H1 (cell line): ENCODE data around the gene NOL4L. TPM values are rescaled to one million over a fixed set of nuclear protein-coding genes. Genes with fewer than 3 reads are reported as not detected.

Source experiments
- JUN ChIP-seq: IDR thresholded peaks from 2 replicates; pipeline ENCODE4 v1.6.1; 2011; ENCODE audit warnings: low read depth, mild to moderate bottlenecking, improper control_type of control experiment, low read length
- POLR2A ChIP-seq, 2 experiments: IDR thresholded peaks; 1 replicate in 1 of 2; 2 replicates in 1 of 2; pipeline ENCODE4 v1.6.1; 2011; ENCODE audit warnings: low read depth in 2 of 2, low read length in 2 of 2, mild to moderate bottlenecking in 2 of 2; ENCODE audit errors: control extremely low read depth in 1 of 2
- polyA plus RNA-seq, 7 experiments: library from polyadenylated mRNA; depleted of rRNA in 3 of 7; stranded (reverse) in 5 of 7; unstranded in 2 of 7; fragments of >200 nt in 5 of 7; fragments of 200-250 nt in 2 of 7; gene quantifications; 1 replicate in 5 of 7; 2 replicates in 1 of 7; 4 replicates in 1 of 7; pipeline versions ENCODE4 v1.2.1 to v1.2.3, GENCODE V29; 2011 to 2013; ENCODE audit warnings: missing spikeins in 2 of 7, mixed read lengths in 2 of 7
- total RNA-seq: library from RNA; stranded (reverse); fragmentation: NEBNext Ultra II Directional; extraction: Animal tissue kit (Norgen Biotek cat#: 25700); gene quantifications from 2 replicates; pipeline ENCODE4 v1.2.1, GENCODE V29; 2021
- TF ChIP-seq, protein P1 (sequence below): IDR thresholded peaks from 2 replicates; pipeline ENCODE4 v1.6.1; 2012; ENCODE audit warnings: inconsistent platforms

Gene NOL4L
- total and polyA plus RNA-seq, 2 of the 8 experiments (the other 6 are each of a cell fraction or from before 2014, with no cell fraction given): 15.3 to 23.7 TPM

DNA sequence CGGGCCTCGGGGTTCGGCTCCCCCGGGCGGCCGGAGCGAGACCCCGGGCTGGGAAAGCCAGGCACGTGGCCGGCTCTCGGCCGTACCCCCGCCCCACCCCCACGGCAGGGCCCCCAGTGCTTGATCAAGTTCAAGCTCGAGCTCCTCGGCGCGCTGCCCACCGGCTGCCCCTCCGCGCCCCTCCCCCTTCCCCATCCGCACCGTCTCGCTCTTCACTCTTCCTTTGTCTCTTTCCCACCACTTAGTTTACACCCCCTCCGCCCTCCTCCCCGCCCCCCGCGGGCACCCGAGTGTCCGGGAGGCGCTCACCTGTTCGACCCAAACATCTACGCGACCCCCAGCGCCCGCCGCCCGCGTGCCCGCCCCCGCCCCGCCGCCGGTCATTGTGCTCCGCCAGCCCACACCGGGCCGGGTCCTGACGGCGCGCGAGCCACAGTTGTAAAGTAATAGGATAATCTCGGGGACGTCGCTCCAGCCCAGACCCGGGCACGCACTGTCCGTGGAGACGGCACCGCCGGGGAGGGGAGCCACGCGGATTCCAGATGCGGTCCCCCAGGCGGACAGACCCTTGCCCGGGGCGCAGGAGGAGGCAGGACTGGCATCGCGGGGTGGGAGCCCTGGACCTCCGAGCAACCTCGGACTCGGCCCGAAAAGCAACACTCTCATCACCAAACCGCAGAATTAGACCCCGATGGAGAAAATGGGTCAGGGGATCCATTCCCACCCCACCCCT is 100.7 kb downstream of the NOL4L start (continued):
- TF ChIP-seq JUN (no peak), POLR2A (IDR thresholded peaks at IDR 0.05; ENCODE audit: control extremely low read depth in 1 of 2, low read depth in 2 of 2, low read length in 2 of 2) (peak in 1 of 2 experiments; percentile 41; a peak in 1 of 3 replicates)
- TF ChIP-seq, protein P1, sequence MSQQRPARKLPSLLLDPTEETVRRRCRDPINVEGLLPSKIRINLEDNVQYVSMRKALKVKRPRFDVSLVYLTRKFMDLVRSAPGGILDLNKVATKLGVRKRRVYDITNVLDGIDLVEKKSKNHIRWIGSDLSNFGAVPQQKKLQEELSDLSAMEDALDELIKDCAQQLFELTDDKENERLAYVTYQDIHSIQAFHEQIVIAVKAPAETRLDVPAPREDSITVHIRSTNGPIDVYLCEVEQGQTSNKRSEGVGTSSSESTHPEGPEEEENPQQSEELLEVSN: 0 out of 2 replicates have a peak, but pooled peaks have one; percentile 2
- TF ChIP-seq, all 59 proteins: peak for 4
